ENCODE results near the gene IQGAP2.
"Not testable (repeated sequence)": the region's sequence is repeated elsewhere in the genome, so short reads cannot be mapped to it uniquely, and the experiment has no call there.

IQGAP2 gene

GRCh38 chr5:76582230-76583162, 179.4 kb downstream of the IQGAP2 start:
- no peak for DNase-seq

GRCh38 chr5:76583163-76584047, 180.3 kb downstream of the IQGAP2 start:
- no peak for DNase-seq

GRCh38 chr5:76585783-76586217, 182.7 kb downstream of the IQGAP2 start:
- DNase-seq = no peak

- DNase-seq = no peak
These were observed 183.4 kb downstream of the IQGAP2 start for GRCh38 chr5:76586531-76586930.

GRCh38 chr5:76590027-76590426, 186.9 kb downstream of the IQGAP2 start:
- no peak for DNase-seq

- DNase-seq = no peak
These were observed 188.3 kb downstream of the IQGAP2 start for GRCh38 chr5:76591366-76591765.

GRCh38 chr5:76592692-76593091, 189.6 kb downstream of the IQGAP2 start:
- no peak for DNase-seq

GRCh38 chr5:76594107-76594506, 191.0 kb downstream of the IQGAP2 start:
- DNase-seq = no peak

- no peak for DNase-seq
These were observed 192.8 kb downstream of the IQGAP2 start for GRCh38 chr5:76595755-76596481.

- no peak for DNase-seq
These were observed 195.4 kb downstream of the IQGAP2 start for GRCh38 chr5:76598531-76598930.

GRCh38 chr5:76600716-76601115, 197.6 kb downstream of the IQGAP2 start:
- no peak for DNase-seq

GRCh38 chr5:76601470-76601869, 198.4 kb downstream of the IQGAP2 start:
- DNase-seq = no peak

- DNase-seq = no peak
These were observed 199.1 kb downstream of the IQGAP2 start for GRCh38 chr5:76602094-76602726.

- DNase-seq = not testable (repeated sequence)
These were observed 200.9 kb downstream of the IQGAP2 start for GRCh38 chr5:76603991-76604390.

- DNase-seq = no peak
These were observed 201.8 kb downstream of the IQGAP2 start for GRCh38 chr5:76604838-76605237.

GRCh38 chr5:76606701-76607100, 203.6 kb downstream of the IQGAP2 start:
- DNase-seq = no peak

- DNase-seq = no peak
These were observed 204.3 kb downstream of the IQGAP2 start for GRCh38 chr5:76607353-76607871.

- no peak for DNase-seq
These were observed 205.7 kb downstream of the IQGAP2 start for GRCh38 chr5:76608833-76609232.

GRCh38 chr5:76610196-76610595, 207.1 kb downstream of the IQGAP2 start:
- no peak for DNase-seq

GRCh38 chr5:76612942-76613341, 209.9 kb downstream of the IQGAP2 start:
- DNase-seq = no peak

GRCh38 chr5:76615759-76616158, 212.7 kb downstream of the IQGAP2 start:
- no peak for DNase-seq

GRCh38 chr5:76616206-76616605, 213.1 kb downstream of the IQGAP2 start:
- DNase-seq = no peak
